ENCODE measurements around the gene TTLL6.

DNA sequence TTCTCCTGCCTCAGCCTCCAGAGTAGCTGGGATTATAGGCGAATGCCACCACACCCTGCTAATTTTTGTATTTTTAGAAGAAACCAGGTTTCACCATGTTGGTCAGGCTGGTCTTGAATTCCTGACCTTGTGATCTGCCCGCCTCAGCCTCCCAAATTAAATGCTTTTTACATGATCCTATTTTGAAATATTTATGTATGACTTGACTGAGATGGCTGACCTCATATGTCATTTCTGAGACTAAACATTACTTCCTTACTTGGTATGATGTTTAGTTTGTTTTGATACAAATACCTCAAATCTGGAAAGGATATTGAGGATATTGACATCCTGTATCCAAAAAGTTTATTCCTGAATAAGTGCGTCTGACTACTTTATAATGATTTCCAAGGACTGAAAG lies 25.7 kb upstream of the TTLL6 start:
- no peak for TF ChIP-seq POLR2A (IDR thresholded peaks at IDR 0.05)
- TF ChIP-seq, protein P1, sequence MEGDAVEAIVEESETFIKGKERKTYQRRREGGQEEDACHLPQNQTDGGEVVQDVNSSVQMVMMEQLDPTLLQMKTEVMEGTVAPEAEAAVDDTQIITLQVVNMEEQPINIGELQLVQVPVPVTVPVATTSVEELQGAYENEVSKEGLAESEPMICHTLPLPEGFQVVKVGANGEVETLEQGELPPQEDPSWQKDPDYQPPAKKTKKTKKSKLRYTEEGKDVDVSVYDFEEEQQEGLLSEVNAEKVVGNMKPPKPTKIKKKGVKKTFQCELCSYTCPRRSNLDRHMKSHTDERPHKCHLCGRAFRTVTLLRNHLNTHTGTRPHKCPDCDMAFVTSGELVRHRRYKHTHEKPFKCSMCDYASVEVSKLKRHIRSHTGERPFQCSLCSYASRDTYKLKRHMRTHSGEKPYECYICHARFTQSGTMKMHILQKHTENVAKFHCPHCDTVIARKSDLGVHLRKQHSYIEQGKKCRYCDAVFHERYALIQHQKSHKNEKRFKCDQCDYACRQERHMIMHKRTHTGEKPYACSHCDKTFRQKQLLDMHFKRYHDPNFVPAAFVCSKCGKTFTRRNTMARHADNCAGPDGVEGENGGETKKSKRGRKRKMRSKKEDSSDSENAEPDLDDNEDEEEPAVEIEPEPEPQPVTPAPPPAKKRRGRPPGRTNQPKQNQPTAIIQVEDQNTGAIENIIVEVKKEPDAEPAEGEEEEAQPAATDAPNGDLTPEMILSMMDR (IDR thresholded peaks at IDR 0.05): no peak
